IPS-20b (cell line): ENCODE data around the gene RMDN3.
A peak's percentile ranks its signal among the peaks of the same experiment; 100 is the strongest.

Source experiments
- H3K27ac ChIP-seq: one replicate; pipeline ENCODE4 v1.5.1; 2013; ENCODE audit warnings: low read length
- H3K27me3 ChIP-seq: 2 replicates; pipeline ENCODE4 v1.6.1; 2013; ENCODE audit warnings: mild to moderate bottlenecking, low read length, inconsistent platforms; ENCODE audit not compliant: insufficient read depth
- H3K36me3 ChIP-seq: 2 replicates; pipeline ENCODE4 v1.6.1; 2013; ENCODE audit warnings: low read depth, mild to moderate bottlenecking, inconsistent platforms, low read length, moderate library complexity; ENCODE audit not compliant: insufficient read depth
- H3K4me1 ChIP-seq: 2 replicates; pipeline ENCODE4 v1.6.1; 2013; ENCODE audit warnings: mild to moderate bottlenecking, control low read depth, inconsistent platforms, low read length, moderate library complexity; ENCODE audit not compliant: insufficient read depth
- H3K4me3 ChIP-seq: 2 replicates; pipeline ENCODE4 v1.5.1; 2013; ENCODE audit warnings: mild to moderate bottlenecking, low read length, inconsistent platforms
- H3K9ac ChIP-seq: 2 replicates; pipeline ENCODE4 v1.6.1; 2013; ENCODE audit warnings: low read depth, mild to moderate bottlenecking, inconsistent platforms, low read length, moderate library complexity
- H3K9me3 ChIP-seq: 2 replicates; pipeline ENCODE4 v1.6.1; 2013; ENCODE audit warnings: mild to moderate bottlenecking, low read depth, low read length, inconsistent platforms; ENCODE audit not compliant: insufficient read depth

The RMDN3 gene

GRCh38 chr15:40759961-40760360 lies 4.9 kb upstream of the RMDN3 start:
- peaks cover 2% of the 10 kb centered on the region; the same call in 1 of the 2 replicates for H3K4me1 ChIP-seq
- H3K9me3 ChIP-seq, result no peaks in the 10 kb centered on the region
- peaks cover 23% of the 10 kb centered on the region for H3K27me3 ChIP-seq
- no peaks in the 10 kb centered on the region for H3K36me3 ChIP-seq
- no peak overlapping the region for H3K9ac ChIP-seq
- no peak overlapping the region for H3K27ac ChIP-seq
- H3K4me3 ChIP-seq, result no peak overlapping the region

GRCh38 chr15:40756938-40757337 lies 1.9 kb upstream of the RMDN3 start:
- no peaks in the 10 kb centered on the region; the same call in 1 of the 2 replicates for H3K4me1 ChIP-seq
- no peaks in the 10 kb centered on the region for H3K27me3 ChIP-seq
- no peaks in the 10 kb centered on the region for H3K9me3 ChIP-seq
- no peak overlapping the region for H3K9ac ChIP-seq
- no peak overlapping the region for H3K27ac ChIP-seq
- no peaks in the 10 kb centered on the region for H3K36me3 ChIP-seq
- no peak overlapping the region for H3K4me3 ChIP-seq

- peak overlapping the region; percentile 97; the same call in 1 of the 2 replicates for H3K9ac ChIP-seq
- H3K36me3 ChIP-seq, result peaks cover 9% of the 10 kb centered on the region; the same call in 1 of the 2 replicates
- H3K4me1 ChIP-seq, result no peaks in the 10 kb centered on the region; the same call in 1 of the 2 replicates
- H3K27ac ChIP-seq, result peak overlapping the region; percentile 73
- H3K4me3 ChIP-seq, result peak overlapping the region; percentile 86; the same call in 1 of the 2 replicates
- no peaks in the 10 kb centered on the region for H3K9me3 ChIP-seq
- H3K27me3 ChIP-seq, result no peaks in the 10 kb centered on the region
Observed at GRCh38 chr15:40755812-40756208, 756 bp upstream of the RMDN3 start.

- Histone ChIP-seq H3K27ac (no peak overlapping the region), H3K36me3 (peaks cover 14% of the 10 kb centered on the region; the same call in 1 of the 2 replicates), H3K4me3 (peak overlapping the region; percentile 86), H3K9ac (peak overlapping the region; percentile 97; the same call in 1 of the 2 replicates), H3K9me3 (no peaks in the 10 kb centered on the region), H3K27me3 (no peaks in the 10 kb centered on the region), H3K4me1 (no peaks in the 10 kb centered on the region; the same call in 1 of the 2 replicates)
Observed at GRCh38 chr15:40754574-40754882, 526 bp downstream of the RMDN3 start.

- Histone ChIP-seq H3K27me3 (no peaks in the 10 kb centered on the region), H3K36me3 (peaks cover 14% of the 10 kb centered on the region; the same call in 1 of the 2 replicates), H3K4me3 (no peak overlapping the region), H3K27ac (no peak overlapping the region), H3K9ac (no peak overlapping the region), H3K9me3 (no peaks in the 10 kb centered on the region), H3K4me1 (no peaks in the 10 kb centered on the region; the same call in 1 of the 2 replicates)
Observed at GRCh38 chr15:40751745-40752144, 3.3 kb downstream of the RMDN3 start.

- peaks cover 14% of the 10 kb centered on the region; the same call in 1 of the 2 replicates for H3K36me3 ChIP-seq
- no peaks in the 10 kb centered on the region for H3K9me3 ChIP-seq
- H3K27ac ChIP-seq, result no peak overlapping the region
- H3K27me3 ChIP-seq, result no peaks in the 10 kb centered on the region
- no peaks in the 10 kb centered on the region; the same call in 1 of the 2 replicates for H3K4me1 ChIP-seq
- no peak overlapping the region for H3K4me3 ChIP-seq
- no peak overlapping the region for H3K9ac ChIP-seq
Observed at GRCh38 chr15:40750885-40751284, 4.2 kb downstream of the RMDN3 start.

- Histone ChIP-seq H3K27me3 (no peaks in the 10 kb centered on the region), H3K4me3 (no peak overlapping the region), H3K4me1 (no peaks in the 10 kb centered on the region), H3K9me3 (no peaks in the 10 kb centered on the region), H3K36me3 (peaks cover 20% of the 10 kb centered on the region; the same call in 1 of the 2 replicates), H3K9ac (no peak overlapping the region), H3K27ac (no peak overlapping the region)
Observed at GRCh38 chr15:40749151-40749630, 5.9 kb downstream of the RMDN3 start.

GRCh38 chr15:40747685-40748631 lies 7.1 kb downstream of the RMDN3 start:
- Histone ChIP-seq H3K36me3 (peaks cover 30% of the 10 kb centered on the region; the same call in 1 of the 2 replicates), H3K4me3 (no peak overlapping the region), H3K4me1 (no peaks in the 10 kb centered on the region), H3K27me3 (no peaks in the 10 kb centered on the region), H3K9ac (no peak overlapping the region), H3K27ac (no peak overlapping the region), H3K9me3 (no peaks in the 10 kb centered on the region)

- Histone ChIP-seq H3K36me3 (peaks cover 34% of the 10 kb centered on the region; the same call in 1 of the 2 replicates), H3K9ac (no peak overlapping the region), H3K27me3 (no peaks in the 10 kb centered on the region), H3K4me1 (no peaks in the 10 kb centered on the region), H3K9me3 (no peaks in the 10 kb centered on the region), H3K27ac (no peak overlapping the region), H3K4me3 (no peak overlapping the region)
Observed at GRCh38 chr15:40746916-40747418, 8.1 kb downstream of the RMDN3 start.

- H3K4me1 ChIP-seq, result peaks cover 12% of the 10 kb centered on the region; the same call in 1 of the 2 replicates
- no peaks in the 10 kb centered on the region for H3K9me3 ChIP-seq
- H3K9ac ChIP-seq, result no peak overlapping the region
- peaks cover 30% of the 10 kb centered on the region; the same call in 1 of the 2 replicates for H3K36me3 ChIP-seq
- H3K27me3 ChIP-seq, result no peaks in the 10 kb centered on the region
- H3K27ac ChIP-seq, result no peak overlapping the region
- no peak overlapping the region for H3K4me3 ChIP-seq
Observed at GRCh38 chr15:40744815-40745152, 10.3 kb downstream of the RMDN3 start.

- H3K27ac ChIP-seq, result no peak overlapping the region
- no peak overlapping the region for H3K9ac ChIP-seq
- H3K27me3 ChIP-seq, result no peaks in the 10 kb centered on the region
- H3K36me3 ChIP-seq, result peaks cover 35% of the 10 kb centered on the region; the same call in 1 of the 2 replicates
- H3K9me3 ChIP-seq, result no peaks in the 10 kb centered on the region
- H3K4me1 ChIP-seq, result peaks cover 18% of the 10 kb centered on the region; the same call in 1 of the 2 replicates
- H3K4me3 ChIP-seq, result no peak overlapping the region
Observed at GRCh38 chr15:40743921-40744814, 10.9 kb downstream of the RMDN3 start.
